ENCODE data around the gene GOLGA6L26.
"Not testable (repeated sequence)": the region's sequence is repeated elsewhere in the genome, so short reads cannot be mapped to it uniquely, and the experiment has no call there.

- TF ChIP-seq CTCF (conservative IDR thresholded peaks at IDR 0.05; ENCODE audit: low read depth, low read length); EZH2 (IDR thresholded peaks at IDR 0.05; ENCODE audit: borderline replicate concordance, low read depth, low read length, poor library complexity, severe bottlenecking): not testable (repeated sequence)
These were observed 30.3 kb downstream of the GOLGA6L26 start for GRCh38 chr15:23303654-23304053.

Measured in A673 (cell line).